ENCODE results near the gene WDR72. TPM values are rescaled to one million over a fixed set of nuclear protein-coding genes. Genes with fewer than 3 reads are reported as not detected.

WDR72 gene
- total and polyA plus RNA-seq, 7 donors, result not detected

GRCh38 chr15:53559364-53560277, 199.8 kb downstream of the WDR72 start:
- DNase-seq (no peak), ATAC-seq (no peak)
- intact Hi-C loops (cut with DNase I), result no loop called here
- no peak for TF ChIP-seq CTCF (IDR thresholded peaks at IDR 0.05)
- no peaks in the 10 kb centered on the region for H3K9me3 ChIP-seq
- no peaks in the 10 kb centered on the region for H3K36me3 ChIP-seq (ENCODE audit: insufficient read depth in 1 of 2, low read depth in 1 of 2)
- H3K27me3 ChIP-seq (ENCODE audit: insufficient read depth in 3 of 3, low read length in 2 of 3), result peaks cover 0 to 4% (median 0%) of the 10 kb centered on the region in 3 donors
- H3K4me3 ChIP-seq, result no peak overlapping the region
- 18 to 22% (median 19%) methylated on average over 7 of the region's 7 CpGs for WGBS, 3 donors
- H3K4me1 ChIP-seq, result no peaks in the 10 kb centered on the region
- H3K27ac ChIP-seq, result no peak overlapping the region

GRCh38 chr15:53558384-53558783, 201.1 kb downstream of the WDR72 start:
- Histone ChIP-seq H3K27ac (no peak overlapping the region), H3K36me3 (ENCODE audit: insufficient read depth in 1 of 2, low read depth in 1 of 2) (no peaks in the 10 kb centered on the region), H3K9me3 (no peaks in the 10 kb centered on the region), H3K4me3 (no peak overlapping the region), H3K27me3 (ENCODE audit: insufficient read depth in 3 of 3, low read length in 2 of 3) (no peaks in the 10 kb centered on the region), H3K4me1 (no peaks in the 10 kb centered on the region)
- WGBS, 3 donors, result 58 to 77% (median 67%) methylated on average over 1 of the region's 1 CpG
- DNase-seq (no peak), ATAC-seq (no peak)
- no peak for TF ChIP-seq CTCF (IDR thresholded peaks at IDR 0.05)
- intact Hi-C loops (cut with DNase I), result no loop called here

GRCh38 chr15:53555226-53555625, 204.2 kb downstream of the WDR72 start:
- Histone ChIP-seq H3K4me1 (no peaks in the 10 kb centered on the region), H3K27me3 (ENCODE audit: insufficient read depth in 3 of 3, low read length in 2 of 3) (no peaks in the 10 kb centered on the region), H3K36me3 (ENCODE audit: insufficient read depth in 1 of 2, low read depth in 1 of 2) (no peaks in the 10 kb centered on the region), H3K4me3 (no peak overlapping the region), H3K27ac (no peak overlapping the region), H3K9me3 (no peaks in the 10 kb centered on the region)
- DNase-seq (no peak), ATAC-seq (no peak)
- 50 to 52% (median 51%) methylated on average over 7 of the region's 7 CpGs for WGBS, 3 donors
- intact Hi-C loops (cut with DNase I), result no loop called here
- TF ChIP-seq CTCF (IDR thresholded peaks at IDR 0.05), result no peak

- no peak for DNase-seq
- Histone ChIP-seq H3K27me3 (ENCODE audit: insufficient read depth in 3 of 3, low read length in 2 of 3) (no peaks in the 10 kb centered on the region), H3K36me3 (ENCODE audit: insufficient read depth in 1 of 2, low read depth in 1 of 2) (no peaks in the 10 kb centered on the region), H3K27ac (no peak overlapping the region), H3K4me3 (no peak overlapping the region), H3K9me3 (no peaks in the 10 kb centered on the region), H3K4me1 (no peaks in the 10 kb centered on the region)
- ATAC-seq, result no peak
- TF ChIP-seq CTCF (IDR thresholded peaks at IDR 0.05), result no peak
- 59 to 69% (median 61%) methylated on average over 3 of the region's 3 CpGs for WGBS, 3 donors
- intact Hi-C loops (cut with DNase I), result no loop called here
These were observed 209.7 kb downstream of the WDR72 start for GRCh38 chr15:53549697-53550305.
